ENCODE results near the gene POLR2H.

Gene POLR2H

GRCh38 chr3:184353546-184353941 is 8.0 kb upstream of the POLR2H start:
- no peak for DNase-seq

GRCh38 chr3:184354121-184354728 is 7.3 kb upstream of the POLR2H start:
- DNase-seq: peak; percentile 23 to 40 (median 29)

GRCh38 chr3:184354754-184355153 is 6.8 kb upstream of the POLR2H start:
- DNase-seq: no peak

GRCh38 chr3:184355261-184356040 is 6.1 kb upstream of the POLR2H start:
- no peak for DNase-seq

GRCh38 chr3:184357248-184358123 is 4.0 kb upstream of the POLR2H start:
- DNase-seq: no peak

- no peak for DNase-seq
Observed at GRCh38 chr3:184358124-184358767, 3.3 kb upstream of the POLR2H start.

GRCh38 chr3:184358921-184359350 is 2.6 kb upstream of the POLR2H start:
- DNase-seq: no peak

- DNase-seq: no peak
Observed at GRCh38 chr3:184359610-184360009, 1.9 kb upstream of the POLR2H start.

GRCh38 chr3:184360070-184360928 is 1.2 kb upstream of the POLR2H start:
- DNase-seq: no peak

- DNase-seq: peak in 1 of 3 experiments; percentile 58
Observed at GRCh38 chr3:184360929-184361531, 480 bp upstream of the POLR2H start.

GRCh38 chr3:184361932-184362667 is 590 bp downstream of the POLR2H start:
- peak; percentile 55 to 89 (median 88) for DNase-seq

- peak; percentile 98 to 99 (median 99) for DNase-seq
Observed at GRCh38 chr3:184362668-184363546, 1.4 kb downstream of the POLR2H start.

GRCh38 chr3:184366619-184367289 is 5.2 kb downstream of the POLR2H start:
- no peak for DNase-seq

GRCh38 chr3:184368116-184368515 is 6.6 kb downstream of the POLR2H start:
- no peak for DNase-seq

GRCh38 chr3:184368586-184369183 is 7.2 kb downstream of the POLR2H start:
- no peak for DNase-seq

- DNase-seq: peak; percentile 85 to 98 (median 88)
Observed at GRCh38 chr3:184371570-184372018, 10.1 kb downstream of the POLR2H start.

- peak in 2 of 3 experiments; percentile 46 to 53 for DNase-seq
Observed at GRCh38 chr3:184372296-184372821, 10.8 kb downstream of the POLR2H start.

GRCh38 chr3:184372911-184373310 is 11.4 kb downstream of the POLR2H start:
- DNase-seq: no peak

All from NCI-H1417 (cell line).